Muscle layer of duodenum (tissue), 2 donors: ENCODE measurements around the gene GNE.

Source experiments
- H3K27ac ChIP-seq: one replicate; pipeline ENCODE4 v1.7.0; 2013; ENCODE audit warnings: mild to moderate bottlenecking, low read length
- H3K27me3 ChIP-seq: one replicate; pipeline ENCODE4 v1.7.0; 2013; ENCODE audit warnings: low read depth, mild to moderate bottlenecking, control low read depth, low read length
- H3K36me3 ChIP-seq, 2 donors: one replicate each; pipeline ENCODE4 v1.7.0; 2013; ENCODE audit warnings: low read length in 2 of 2, control low read depth in 1 of 2, mild to moderate bottlenecking in 1 of 2; ENCODE audit not compliant: insufficient read depth in 2 of 2, control insufficient read depth in 1 of 2
- H3K4me1 ChIP-seq, 2 donors: one replicate each; pipeline ENCODE4 v1.7.0; 2013; ENCODE audit warnings: low read length in 2 of 2, mild to moderate bottlenecking in 2 of 2, control low read depth in 1 of 2, moderate library complexity in 1 of 2; ENCODE audit not compliant: insufficient read depth in 2 of 2, control insufficient read depth in 1 of 2
- H3K4me3 ChIP-seq, 2 donors: one replicate each; pipeline ENCODE4 v1.7.0; 2013; ENCODE audit warnings: low read length in 2 of 2, low read depth in 1 of 2, mild to moderate bottlenecking in 1 of 2
- H3K9me3 ChIP-seq, 2 donors: one replicate each; pipeline ENCODE4 v1.7.0; 2013; ENCODE audit warnings: low read length in 2 of 2, control low read depth in 1 of 2, mild to moderate bottlenecking in 1 of 2; ENCODE audit not compliant: control insufficient read depth in 1 of 2
- donor health status: healthy.

Gene GNE

DNA sequence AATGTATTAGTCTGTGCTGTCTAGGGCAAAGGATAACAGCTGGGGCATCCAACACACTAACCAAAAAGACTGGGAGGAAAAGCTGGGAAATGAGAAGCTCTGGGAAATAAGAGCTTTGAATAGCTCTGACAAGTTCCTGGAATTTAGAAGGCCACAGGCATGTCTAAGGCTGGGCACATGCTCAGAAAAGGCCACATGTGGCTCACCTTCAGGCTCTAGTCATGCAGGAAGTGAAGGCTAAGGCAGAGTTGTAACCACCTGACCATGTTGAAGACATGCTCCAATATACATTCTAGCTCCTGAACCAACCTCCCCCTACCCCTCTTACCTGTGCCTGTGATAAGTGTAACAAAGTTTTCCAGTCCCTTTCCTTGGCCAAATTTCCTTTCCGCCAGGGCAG, 35.8 kb downstream of the GNE start:
- Histone ChIP-seq H3K4me3 (no peak overlapping the region), H3K27me3 (no peaks in the 10 kb centered on the region), H3K27ac (no peak overlapping the region), H3K36me3 (peaks cover 56 to 79% of the 10 kb centered on the region in 2 donors), H3K4me1 (peaks cover 0 to 4% of the 10 kb centered on the region in 2 donors), H3K9me3 (peaks cover 0 to 6% of the 10 kb centered on the region in 2 donors)

DNA sequence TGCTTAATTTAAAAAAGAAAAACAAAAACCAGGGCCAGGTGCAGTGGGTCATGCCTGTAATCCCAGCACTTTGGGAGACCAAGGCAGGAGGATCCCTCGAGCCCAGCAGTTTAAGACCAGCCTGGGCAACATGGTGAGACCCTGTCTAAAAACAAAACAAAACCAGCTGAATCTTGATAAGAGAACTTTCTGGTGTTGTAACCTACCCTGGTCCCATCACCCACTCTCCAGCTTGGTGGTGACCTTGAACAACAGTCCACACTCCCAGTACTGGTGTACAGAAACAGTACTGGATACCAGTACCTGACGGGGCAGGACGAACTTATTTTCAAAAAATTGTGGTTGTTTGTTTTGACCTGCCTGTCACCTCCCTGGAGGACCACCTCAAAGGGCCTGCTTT, 36.6 kb downstream of the GNE start:
- Histone ChIP-seq H3K36me3 (peaks cover 49 to 77% of the 10 kb centered on the region in 2 donors), H3K9me3 (peaks cover 0 to 6% of the 10 kb centered on the region in 2 donors), H3K27me3 (no peaks in the 10 kb centered on the region), H3K4me3 (no peak overlapping the region), H3K27ac (no peak overlapping the region), H3K4me1 (peaks cover 0 to 4% of the 10 kb centered on the region in 2 donors)

GRCh38 chr9:36218411-36218901, 39.8 kb downstream of the GNE start:
- Histone ChIP-seq H3K36me3 (peaks cover 57 to 64% of the 10 kb centered on the region in 2 donors), H3K9me3 (peaks cover 0 to 6% of the 10 kb centered on the region in 2 donors), H3K4me3 (no peak overlapping the region), H3K27ac (no peak overlapping the region), H3K27me3 (no peaks in the 10 kb centered on the region), H3K4me1 (peaks cover 0 to 18% of the 10 kb centered on the region in 2 donors)

DNA sequence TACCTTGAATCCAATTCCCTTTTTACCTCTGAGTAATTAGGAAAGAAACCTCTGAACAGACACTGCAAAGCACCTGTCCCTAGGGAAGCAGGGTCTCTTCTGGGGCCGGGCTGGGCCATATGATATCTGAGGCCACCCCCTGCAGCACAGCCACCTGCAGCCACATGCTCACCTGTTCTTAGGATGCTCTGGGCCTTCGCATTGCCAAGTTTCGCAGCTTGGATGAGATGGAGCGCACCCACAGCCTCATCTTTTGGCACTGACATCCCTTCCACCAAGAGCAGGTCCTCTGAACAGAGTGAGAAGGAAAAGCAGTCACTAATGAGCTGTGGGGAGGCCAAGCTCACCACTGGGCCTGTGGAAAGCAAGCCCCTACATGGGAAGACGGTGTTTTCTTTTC, 40.2 kb downstream of the GNE start:
- no peak overlapping the region for H3K4me3 ChIP-seq
- no peaks in the 10 kb centered on the region for H3K27me3 ChIP-seq
- H3K9me3 ChIP-seq: peaks cover 0 to 6% of the 10 kb centered on the region in 2 donors
- H3K4me1 ChIP-seq: peaks cover 0 to 18% of the 10 kb centered on the region in 2 donors
- H3K27ac ChIP-seq: no peak overlapping the region
- H3K36me3 ChIP-seq: peaks cover 57 to 64% of the 10 kb centered on the region in 2 donors

DNA sequence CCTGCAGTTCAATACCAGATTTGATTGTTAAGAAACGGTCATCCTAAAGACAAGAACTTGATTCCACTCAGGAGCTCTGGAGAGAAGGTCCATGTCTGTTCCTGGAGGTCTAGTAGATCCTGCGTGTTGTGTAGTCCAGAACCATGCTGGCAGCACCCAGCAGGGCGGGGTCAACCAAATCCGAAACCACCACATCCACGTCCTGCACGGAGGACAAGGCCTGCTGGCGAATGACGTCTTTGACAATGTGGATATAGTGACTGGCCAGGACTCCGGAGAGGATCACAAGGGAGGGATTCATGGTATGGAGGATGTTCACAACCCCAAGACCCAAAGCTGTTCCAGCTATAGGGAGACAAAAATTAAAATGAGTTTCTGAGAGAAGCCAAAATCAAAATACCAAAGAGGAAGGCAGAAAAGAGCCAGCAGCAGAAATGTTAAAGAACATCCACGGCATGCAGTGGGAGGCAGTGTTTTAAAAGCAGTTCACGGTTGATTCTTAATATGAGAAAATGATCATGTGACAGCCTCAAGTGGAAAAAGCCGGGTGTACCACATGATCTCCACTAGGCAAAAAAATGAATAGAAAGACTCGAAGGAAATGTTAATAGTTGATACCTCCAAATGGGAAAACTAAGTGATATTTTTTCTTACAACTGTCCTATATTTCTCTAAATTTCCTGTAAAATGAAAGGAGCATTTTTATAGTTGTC, 40.8 kb downstream of the GNE start:
- Histone ChIP-seq H3K9me3 (peaks cover 0 to under 1% of the 10 kb centered on the region in 2 donors), H3K4me3 (no peak overlapping the region), H3K4me1 (peaks cover 0 to 18% of the 10 kb centered on the region in 2 donors), H3K27ac (no peak overlapping the region), H3K36me3 (peaks cover 57 to 64% of the 10 kb centered on the region in 2 donors), H3K27me3 (no peaks in the 10 kb centered on the region)

GRCh38 chr9:36214571-36214970, 43.7 kb downstream of the GNE start:
- no peak overlapping the region for H3K4me3 ChIP-seq
- H3K9me3 ChIP-seq: no peaks in the 10 kb centered on the region
- peaks cover 0 to 30% of the 10 kb centered on the region in 2 donors for H3K4me1 ChIP-seq
- H3K27ac ChIP-seq: no peak overlapping the region
- H3K36me3 ChIP-seq: peaks cover 52 to 64% of the 10 kb centered on the region in 2 donors
- no peaks in the 10 kb centered on the region for H3K27me3 ChIP-seq

GRCh38 chr9:36213989-36214388, 44.3 kb downstream of the GNE start:
- H3K9me3 ChIP-seq: no peaks in the 10 kb centered on the region
- peaks cover 0 to 32% of the 10 kb centered on the region in 2 donors for H3K4me1 ChIP-seq
- H3K4me3 ChIP-seq: no peak overlapping the region
- H3K27ac ChIP-seq: no peak overlapping the region
- H3K27me3 ChIP-seq: no peaks in the 10 kb centered on the region
- peaks cover 48 to 61% of the 10 kb centered on the region in 2 donors for H3K36me3 ChIP-seq

DNA sequence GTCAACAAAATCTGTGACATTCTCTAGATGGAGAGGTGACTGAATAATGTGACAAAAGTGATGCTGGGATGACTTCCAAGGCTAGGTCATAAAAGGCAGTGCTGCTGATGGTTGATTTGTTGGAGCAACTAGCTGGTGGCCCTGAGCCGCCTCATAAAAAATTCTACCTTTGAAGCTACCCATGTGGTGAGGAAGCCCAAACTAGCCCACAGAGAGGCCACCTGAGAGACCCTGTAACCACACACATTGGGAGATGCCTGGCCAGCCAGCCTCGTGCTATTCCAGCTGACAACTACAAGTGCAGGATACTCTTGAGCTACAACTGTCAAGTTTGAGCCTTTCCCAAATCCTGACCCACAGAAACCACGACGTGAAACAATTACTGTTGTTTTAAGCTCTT, 44.9 kb downstream of the GNE start:
- Histone ChIP-seq H3K4me3 (no peak overlapping the region), H3K36me3 (peaks cover 48 to 61% of the 10 kb centered on the region in 2 donors), H3K4me1 (peaks cover 0 to 35% of the 10 kb centered on the region in 2 donors), H3K27me3 (no peaks in the 10 kb centered on the region), H3K9me3 (no peaks in the 10 kb centered on the region), H3K27ac (no peak overlapping the region)

DNA sequence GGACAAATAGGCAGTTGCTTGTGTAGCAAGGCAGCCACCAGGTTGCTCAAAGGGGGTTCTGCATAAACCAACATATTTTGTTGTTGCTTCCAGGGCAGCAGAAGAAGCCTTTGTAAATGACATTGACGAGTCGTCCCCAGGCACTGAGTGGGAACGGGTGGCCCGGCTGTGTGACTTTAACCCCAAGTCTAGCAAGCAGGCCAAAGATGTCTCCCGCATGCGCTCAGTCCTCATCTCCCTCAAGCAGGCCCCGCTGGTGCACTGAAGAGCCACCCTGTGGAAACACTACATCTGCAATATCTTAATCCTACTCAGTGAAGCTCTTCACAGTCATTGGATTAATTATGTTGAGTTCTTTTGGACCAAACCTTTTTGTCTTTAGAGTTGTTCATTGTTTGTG, 46.7 kb downstream of the GNE start:
- H3K9me3 ChIP-seq: no peaks in the 10 kb centered on the region
- no peak overlapping the region for H3K27ac ChIP-seq
- H3K27me3 ChIP-seq: no peaks in the 10 kb centered on the region
- peaks cover 4 to 42% of the 10 kb centered on the region in 2 donors for H3K4me1 ChIP-seq
- no peak overlapping the region for H3K4me3 ChIP-seq
- H3K36me3 ChIP-seq: peaks cover 49 to 71% of the 10 kb centered on the region in 2 donors

DNA sequence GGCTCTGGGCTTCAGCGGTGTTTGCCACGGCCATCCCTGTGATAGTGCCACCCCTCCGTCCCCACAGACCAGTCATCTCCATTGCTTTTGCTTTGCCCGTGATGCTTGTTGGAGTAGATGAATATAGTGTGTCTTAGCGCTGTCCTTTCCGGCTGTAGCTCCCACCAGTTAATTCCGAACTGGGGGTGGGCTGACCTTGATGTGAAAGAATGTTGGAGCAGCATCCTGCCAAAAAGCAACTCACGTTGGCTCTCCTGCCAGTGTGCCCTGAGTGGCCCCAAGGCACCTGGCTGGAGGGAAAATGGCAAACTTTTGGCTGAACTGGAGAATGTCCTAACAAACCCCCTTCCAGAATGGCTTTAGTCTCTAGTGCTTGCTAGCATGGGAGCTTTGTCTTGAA, 47.5 kb downstream of the GNE start:
- no peak overlapping the region for H3K4me3 ChIP-seq
- no peaks in the 10 kb centered on the region for H3K27me3 ChIP-seq
- peaks cover 56 to 73% of the 10 kb centered on the region in 2 donors for H3K36me3 ChIP-seq
- no peak overlapping the region for H3K27ac ChIP-seq
- H3K4me1 ChIP-seq: peaks cover 4 to 42% of the 10 kb centered on the region in 2 donors
- H3K9me3 ChIP-seq: no peaks in the 10 kb centered on the region

DNA sequence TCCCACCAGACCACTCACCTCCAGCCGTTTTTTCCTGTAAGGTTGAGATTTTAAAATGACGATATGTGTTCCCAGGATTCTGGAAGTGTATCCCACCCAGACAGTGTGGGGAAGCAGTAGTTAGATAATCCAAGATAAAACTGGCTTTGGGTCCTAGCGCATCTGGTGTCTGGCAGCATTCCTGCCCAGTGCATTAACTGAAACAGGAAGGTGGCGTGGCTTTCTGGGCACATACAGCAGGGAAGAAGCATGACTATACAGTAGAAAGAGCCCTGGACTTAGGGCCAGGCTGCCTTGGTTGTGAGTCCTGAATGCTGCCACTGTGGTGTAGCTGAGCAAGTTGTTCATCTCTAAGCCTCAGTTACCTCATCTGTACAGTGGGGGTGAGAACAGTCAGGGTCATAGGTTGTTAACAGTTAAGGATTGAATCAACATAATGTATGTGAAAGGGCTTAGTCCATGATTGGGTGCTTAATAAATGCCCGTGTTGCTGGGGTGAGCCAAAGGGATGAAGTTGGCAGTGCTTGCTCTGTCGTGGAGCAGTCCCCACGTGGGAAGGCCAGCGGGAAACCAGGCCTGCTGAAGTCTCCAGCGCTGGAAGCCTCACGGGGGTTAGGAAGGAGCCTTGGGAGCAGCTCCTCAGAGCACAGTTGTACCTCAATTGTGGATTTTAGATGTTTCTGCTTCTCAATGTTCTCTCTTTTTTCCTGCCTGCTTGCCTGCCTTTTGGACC, 49.6 kb downstream of the GNE start:
- Histone ChIP-seq H3K4me3 (no peak overlapping the region), H3K27me3 (no peaks in the 10 kb centered on the region), H3K27ac (no peak overlapping the region), H3K9me3 (no peaks in the 10 kb centered on the region), H3K4me1 (peaks cover 4 to 28% of the 10 kb centered on the region in 2 donors), H3K36me3 (peaks cover 74 to 86% of the 10 kb centered on the region in 2 donors)
